IPS-18c (cell line): ENCODE results near the gene MON1B.
A peak's percentile ranks its signal among the peaks of the same experiment; 100 is the strongest.

Experiments used
- H3K4me3 ChIP-seq: 2 replicates; pipeline ENCODE4 v1.7.0; 2013; ENCODE audit warnings: low read depth, mild to moderate bottlenecking, low read length, moderate library complexity; ENCODE audit not compliant: insufficient read depth
- H3K9me3 ChIP-seq: one replicate; pipeline ENCODE4 v1.6.1; 2013; ENCODE audit warnings: mild to moderate bottlenecking, low read length, moderate library complexity; ENCODE audit not compliant: control insufficient read depth, insufficient read depth

MON1B gene

DNA sequence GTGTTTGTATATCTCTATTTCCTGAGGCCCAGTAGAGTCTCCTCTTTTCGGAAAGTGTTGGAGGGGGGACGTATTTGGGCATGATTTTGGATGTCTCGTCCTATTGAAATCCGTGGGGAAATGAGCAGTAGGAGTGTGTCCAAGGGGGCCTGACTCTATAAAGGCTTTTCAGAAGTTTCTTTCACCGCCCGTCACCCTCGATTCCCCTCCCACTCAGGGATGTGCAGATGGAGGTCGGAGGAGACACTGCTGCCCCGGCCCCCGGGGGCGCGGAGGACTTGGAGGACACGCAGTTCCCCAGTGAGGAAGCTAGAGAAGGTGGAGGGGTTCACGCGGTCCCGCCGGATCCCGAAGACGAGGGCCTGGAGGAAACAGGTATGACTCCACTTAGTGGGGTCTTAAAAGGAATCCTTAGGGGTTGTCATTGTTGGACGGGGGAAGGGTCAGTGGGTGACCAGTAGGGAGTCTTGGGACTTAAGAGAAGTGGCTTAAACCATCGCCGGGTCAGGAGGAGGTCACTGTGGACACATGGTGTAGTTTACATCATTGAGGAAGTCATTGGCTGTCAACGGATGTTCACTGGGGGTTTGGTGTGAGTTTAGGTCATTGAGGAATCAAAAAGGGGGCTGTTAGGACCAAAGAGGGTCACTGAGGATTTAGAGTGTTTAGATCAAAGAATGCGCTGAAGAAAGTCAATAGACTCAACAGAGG, 424 bp downstream of the MON1B start:
- no peaks in the 10 kb centered on the region for H3K9me3 ChIP-seq
- peak overlapping the region; percentile 94 for H3K4me3 ChIP-seq

GRCh38 chr16:77193377-77193776, 2.4 kb downstream of the MON1B start:
- no peak overlapping the region for H3K4me3 ChIP-seq
- H3K9me3 ChIP-seq: no peaks in the 10 kb centered on the region

- Histone ChIP-seq H3K4me3 (no peak overlapping the region), H3K9me3 (no peaks in the 10 kb centered on the region)
Measured at GRCh38 chr16:77194295-77195231, 3.6 kb downstream of the MON1B start.

DNA sequence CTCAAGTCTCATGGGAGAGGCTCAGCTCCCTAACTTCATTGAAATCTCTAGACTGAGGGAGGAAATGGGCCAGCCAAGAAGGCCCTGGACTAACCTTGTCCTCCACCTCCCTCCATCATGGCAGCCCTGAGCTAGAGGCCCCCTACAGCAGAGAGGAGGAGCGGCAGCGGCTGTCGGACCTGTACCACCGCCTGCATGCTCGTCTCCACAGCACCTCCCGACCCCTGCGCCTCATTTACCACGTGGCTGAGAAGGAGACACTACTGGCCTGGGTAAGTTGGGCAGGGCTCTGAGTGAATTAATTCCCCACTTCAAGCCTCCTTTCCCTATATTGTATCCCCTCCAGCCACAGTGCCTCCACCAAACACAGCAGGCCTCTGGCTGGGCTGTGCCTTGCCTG, 4.4 kb downstream of the MON1B start:
- H3K9me3 ChIP-seq: no peaks in the 10 kb centered on the region
- no peak overlapping the region for H3K4me3 ChIP-seq

GRCh38 chr16:77197747-77198146, 6.8 kb downstream of the MON1B start:
- no peak overlapping the region for H3K4me3 ChIP-seq
- no peaks in the 10 kb centered on the region for H3K9me3 ChIP-seq

GRCh38 chr16:77199211-77199610, 8.2 kb downstream of the MON1B start, which contains the start of gene SYCE1L:
Gene SYCE1L (plus strand): TSS chr16:77199408. CDS start chr16:77199452, 44 bp downstream.
- H3K4me3 ChIP-seq: no peak within 1 kb of the TSS
- H3K9me3 ChIP-seq: no peaks in the 10 kb centered on the region

GRCh38 chr16:77206533-77206932, 15.5 kb downstream of the MON1B start:
- no peaks in the 10 kb centered on the region for H3K9me3 ChIP-seq
- H3K4me3 ChIP-seq: no peak overlapping the region

DNA sequence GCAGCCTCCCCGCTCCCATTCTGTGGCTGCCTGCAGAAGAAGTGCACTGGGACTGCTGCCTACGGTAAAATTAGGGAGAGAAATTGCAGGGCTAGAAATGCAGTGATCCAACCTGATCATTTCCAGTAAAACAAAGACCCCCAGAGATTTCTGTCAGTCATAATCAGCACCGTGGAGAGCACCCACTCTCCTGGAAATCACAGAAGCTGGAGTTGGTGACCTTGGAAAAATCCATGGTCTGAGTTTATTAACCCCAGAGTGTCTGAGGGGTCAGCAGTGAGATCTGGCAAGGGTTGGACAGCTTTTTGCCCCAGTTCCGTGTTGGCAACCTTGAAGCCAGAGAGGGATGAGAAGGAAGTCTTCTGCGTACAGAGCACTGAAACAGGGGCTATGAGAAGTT, 16.0 kb downstream of the MON1B start:
- Histone ChIP-seq H3K9me3 (no peaks in the 10 kb centered on the region), H3K4me3 (no peak overlapping the region)

- Histone ChIP-seq H3K9me3 (peaks cover 2% of the 10 kb centered on the region), H3K4me3 (no peak overlapping the region)
Measured at GRCh38 chr16:77208382-77208781, 17.4 kb downstream of the MON1B start.

DNA sequence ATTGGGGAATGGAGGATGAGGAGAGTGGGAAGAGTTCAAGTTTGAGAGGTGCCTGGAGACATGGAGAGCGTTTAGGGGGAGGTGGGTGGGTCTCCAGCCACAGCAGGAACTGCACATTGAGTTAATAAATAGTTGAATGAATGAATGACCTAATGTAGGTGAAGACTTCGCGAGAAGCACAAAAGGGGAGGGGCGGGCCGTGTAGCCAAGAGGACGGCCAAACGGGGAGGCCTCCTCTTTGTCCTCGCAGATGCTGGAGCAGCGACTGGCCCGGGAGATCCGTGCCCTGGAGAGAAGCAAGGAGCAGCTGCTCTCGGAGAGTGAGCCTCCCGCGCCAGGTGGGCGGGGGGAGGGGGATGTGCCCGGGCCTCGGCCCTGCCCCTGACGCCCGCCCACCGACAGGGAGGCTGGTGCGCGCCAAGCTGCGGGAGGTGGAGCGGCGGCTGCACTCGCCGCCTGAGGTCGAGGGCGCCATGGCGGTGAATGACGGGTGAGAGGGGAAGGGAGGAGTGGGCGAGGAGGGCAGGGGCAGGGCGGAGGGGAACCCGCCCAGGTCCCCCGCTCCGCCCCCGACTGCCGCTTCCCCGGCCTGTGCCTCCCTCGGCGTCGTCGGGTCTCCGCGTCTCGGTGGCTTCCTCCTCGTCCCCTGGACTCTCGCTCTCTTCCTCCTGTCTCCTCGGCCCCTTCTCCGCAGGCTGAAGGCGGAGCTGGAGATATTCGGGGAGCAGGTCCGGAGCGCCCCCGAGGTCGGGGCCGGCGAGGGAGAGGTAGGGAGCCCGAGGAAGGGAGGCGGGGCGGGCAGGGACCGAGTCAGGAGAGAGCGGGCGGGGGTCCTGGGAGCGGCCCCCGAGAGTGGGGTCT, 21.1 kb downstream of the MON1B start:
- Histone ChIP-seq H3K9me3 (peaks cover 2% of the 10 kb centered on the region), H3K4me3 (peak overlapping the region; percentile 60)

DNA sequence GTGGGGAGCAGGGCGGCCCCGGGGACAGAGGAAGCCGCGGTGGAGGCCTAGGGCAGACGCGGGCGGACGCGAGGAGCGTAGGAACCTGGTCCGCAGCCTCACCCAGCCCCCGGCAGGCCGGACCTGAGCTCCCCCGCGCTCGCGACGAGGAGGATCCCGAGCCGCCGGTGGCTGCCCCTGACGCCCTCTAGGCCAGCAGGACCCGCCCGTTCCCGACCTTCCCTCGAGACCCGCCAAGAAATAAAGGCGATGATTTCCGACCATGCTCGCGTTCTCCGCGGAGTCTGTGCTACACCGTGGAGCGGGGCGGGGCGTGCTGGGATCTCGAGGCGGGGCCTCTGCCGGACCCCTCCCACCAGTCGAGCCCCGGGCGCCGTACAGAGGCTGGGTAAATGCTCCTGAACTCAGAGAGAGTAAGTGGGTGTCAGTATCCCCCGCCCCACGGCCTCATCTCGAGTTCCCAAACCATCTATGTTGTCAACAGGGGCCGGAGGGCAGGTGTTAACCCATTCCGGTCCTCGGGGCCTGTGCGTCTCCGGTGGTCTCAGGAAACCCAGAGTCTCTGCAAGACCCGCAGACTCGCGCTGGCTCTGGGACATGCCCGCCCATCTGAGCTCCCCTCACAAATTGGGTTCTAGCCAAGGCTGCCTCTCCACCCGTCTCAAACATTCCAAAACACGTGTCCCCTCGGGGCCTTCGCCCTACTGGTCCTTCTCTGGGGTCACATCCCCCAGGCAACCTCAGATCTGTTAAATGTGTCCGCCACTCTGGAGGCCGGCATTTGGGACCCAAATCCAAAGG, 22.0 kb downstream of the MON1B start:
- Histone ChIP-seq H3K4me3 (peak overlapping the region; percentile 60), H3K9me3 (peaks cover 2% of the 10 kb centered on the region)

DNA sequence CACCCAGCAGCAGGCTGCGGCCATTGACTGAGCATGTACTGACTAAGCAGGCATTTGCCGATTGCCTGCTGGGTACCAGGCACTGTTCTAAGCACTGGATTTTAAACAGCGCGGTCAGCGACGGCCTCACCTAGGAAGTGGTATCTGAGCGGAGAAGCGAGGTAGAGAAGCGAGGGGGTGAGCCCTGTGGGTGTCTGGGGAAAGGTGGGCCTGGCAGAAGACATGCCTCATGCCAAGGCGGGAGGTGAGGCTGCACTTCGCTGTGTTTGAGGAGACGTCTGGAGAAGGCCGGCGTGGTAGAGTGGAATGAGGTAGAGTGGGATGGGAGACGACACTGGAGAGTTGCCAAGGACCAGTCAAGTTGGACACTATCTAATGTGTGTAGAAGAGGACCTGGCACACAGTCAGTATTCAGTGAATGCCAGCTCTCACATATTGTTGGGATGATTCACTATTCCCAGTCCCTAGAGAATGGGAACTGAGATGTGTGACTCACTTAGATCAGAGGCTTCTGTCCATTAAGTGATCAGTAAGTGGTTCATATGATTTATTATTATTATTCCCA, 22.6 kb downstream of the MON1B start:
- peak overlapping the region; percentile 60 for H3K4me3 ChIP-seq
- peaks cover 2% of the 10 kb centered on the region for H3K9me3 ChIP-seq

DNA sequence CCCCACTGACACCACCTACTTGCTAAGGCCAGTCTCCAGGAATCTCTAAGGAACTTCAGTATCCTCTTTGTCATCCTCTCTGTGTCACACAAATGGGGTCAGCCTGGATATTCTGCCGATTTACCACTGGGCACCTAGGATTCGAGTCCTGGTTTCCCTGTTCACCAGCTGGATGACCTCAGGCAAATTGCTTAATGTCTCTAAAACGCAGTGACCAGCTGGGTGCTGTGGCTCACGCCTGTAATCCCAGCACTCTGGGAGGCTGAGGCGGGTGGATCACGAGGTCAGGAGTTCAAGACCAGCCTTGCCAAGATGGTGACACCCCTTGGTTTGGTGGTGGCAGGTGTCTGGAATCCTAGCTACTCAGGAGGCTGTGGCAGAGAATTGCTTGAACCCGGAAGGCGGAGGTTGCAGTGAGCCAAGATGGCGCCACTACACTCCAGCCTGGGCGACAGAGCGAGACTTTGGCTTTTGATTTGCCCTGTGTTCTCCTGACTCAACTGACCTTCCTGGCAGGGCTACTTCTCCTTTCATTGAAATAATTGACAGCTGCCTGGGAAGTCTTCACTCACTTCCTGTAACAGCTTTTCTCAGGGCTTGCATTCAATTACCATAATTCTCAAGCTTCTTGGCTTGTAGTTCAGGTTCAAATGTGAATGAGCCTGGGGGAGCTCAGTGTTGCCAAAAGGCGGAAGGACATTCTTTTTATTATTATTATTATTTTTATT, 23.6 kb downstream of the MON1B start:
- Histone ChIP-seq H3K9me3 (peaks cover 2% of the 10 kb centered on the region), H3K4me3 (no peak overlapping the region)

DNA sequence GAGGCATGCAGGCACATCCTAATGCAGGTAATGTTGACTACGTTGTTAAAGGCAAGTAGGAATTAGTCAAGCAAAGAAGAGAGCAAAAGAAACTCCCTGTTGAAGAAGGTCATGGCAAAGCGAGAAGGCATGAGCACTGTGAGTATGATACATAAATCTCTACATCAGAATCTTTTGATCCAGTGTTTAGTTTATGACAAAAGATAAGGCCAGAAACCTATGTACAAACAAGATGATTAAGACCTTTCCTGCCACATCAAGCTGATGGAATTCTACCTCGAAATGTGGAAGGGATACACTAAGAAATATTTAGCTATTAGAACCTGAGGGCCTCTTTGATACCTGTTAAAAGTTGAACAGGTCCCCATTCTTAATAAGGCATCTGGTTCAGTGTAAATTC, 28.4 kb downstream of the MON1B start:
- Histone ChIP-seq H3K4me3 (no peak overlapping the region), H3K9me3 (no peaks in the 10 kb centered on the region)

DNA sequence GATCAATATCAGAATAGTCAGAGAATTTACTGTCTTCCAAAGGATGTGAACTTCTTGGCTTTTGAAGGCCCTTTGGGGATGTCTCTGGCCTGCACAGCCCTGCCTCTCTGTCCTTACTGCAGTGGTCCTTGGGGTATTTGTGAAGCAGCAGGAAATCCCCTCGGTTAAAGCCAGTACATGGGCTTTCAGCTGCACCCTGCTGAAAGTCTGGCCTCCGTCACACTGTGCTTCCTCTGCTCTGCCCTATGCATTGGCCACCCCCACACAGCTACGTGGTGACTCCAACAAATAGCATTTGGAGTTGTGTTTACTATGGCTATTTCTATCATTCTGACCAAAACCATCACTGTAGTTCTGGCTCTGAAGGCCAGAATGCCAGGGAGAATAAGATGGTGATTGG, 29.4 kb downstream of the MON1B start:
- H3K9me3 ChIP-seq: no peaks in the 10 kb centered on the region
- no peak overlapping the region for H3K4me3 ChIP-seq

DNA sequence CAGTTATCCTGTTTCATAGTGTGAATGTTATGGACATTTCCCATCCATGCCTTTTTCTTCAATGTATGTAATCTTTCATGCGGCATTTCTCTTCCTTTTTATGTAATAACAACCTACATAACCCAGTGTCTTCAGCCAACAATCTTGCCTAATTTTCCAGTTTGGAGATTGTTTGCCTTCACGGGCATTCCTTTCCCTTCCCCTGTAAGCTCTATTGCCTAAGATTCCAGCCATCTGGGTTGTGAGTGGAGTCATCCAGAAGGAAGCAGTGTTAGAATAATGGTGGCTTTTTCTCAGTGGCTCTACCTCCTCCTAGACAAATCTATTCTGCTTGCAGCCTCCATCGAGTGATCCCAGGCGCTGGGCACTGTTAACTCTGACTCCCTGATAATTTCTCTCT, 30.5 kb downstream of the MON1B start:
- H3K9me3 ChIP-seq: no peaks in the 10 kb centered on the region
- no peak overlapping the region for H3K4me3 ChIP-seq
